Measurements from ENCODE around the gene KCNQ1OT1.

The KCNQ1OT1 gene

GRCh38 chr11:2719831-2720590 is 20.2 kb upstream of the KCNQ1OT1 start:
- DNase-seq (ENCODE audit: low read depth in 2 of 2): no peak

DNA sequence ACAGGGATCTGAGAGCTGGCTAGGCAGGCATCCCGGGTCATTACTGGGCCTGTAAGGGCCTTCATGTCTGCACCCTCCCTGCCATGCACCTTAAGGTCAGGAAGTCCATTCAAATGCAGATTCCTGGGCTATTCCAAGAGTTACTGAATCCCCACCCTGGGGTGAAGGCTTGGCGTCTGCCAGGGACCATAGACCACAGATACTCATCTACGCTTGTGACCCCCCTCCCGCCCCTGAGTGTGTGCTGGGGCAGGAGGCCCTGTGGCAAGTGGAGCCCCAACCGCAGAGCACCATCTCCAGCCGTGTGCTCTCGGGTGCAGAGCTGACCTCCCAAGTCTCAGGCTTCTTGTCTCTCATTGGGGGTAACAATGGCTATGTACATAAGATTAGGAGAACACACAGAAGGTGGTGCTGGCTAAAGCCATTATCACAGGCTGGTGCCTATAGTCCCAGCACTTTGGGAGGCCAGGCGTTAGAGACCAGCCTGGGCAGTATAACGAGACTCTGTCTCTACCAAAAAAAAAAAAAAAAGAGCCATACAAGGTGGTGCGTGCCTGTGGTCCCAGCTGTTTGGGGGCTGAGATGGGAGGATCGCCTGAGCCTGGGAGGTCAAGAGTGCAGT is 19.1 kb upstream of the KCNQ1OT1 start:
- DNase-seq (ENCODE audit: low read depth in 2 of 2): no peak

- DNase-seq (ENCODE audit: low read depth in 2 of 2): no peak
Observed at GRCh38 chr11:2717561-2718325, 17.9 kb upstream of the KCNQ1OT1 start.

- DNase-seq (ENCODE audit: low read depth in 2 of 2): no peak
Observed at GRCh38 chr11:2716376-2717095, 16.7 kb upstream of the KCNQ1OT1 start.

GRCh38 chr11:2715716-2716350 is 16.0 kb upstream of the KCNQ1OT1 start:
- no peak for DNase-seq (ENCODE audit: low read depth in 2 of 2)

- no peak for DNase-seq (ENCODE audit: low read depth in 2 of 2)
Observed at GRCh38 chr11:2714871-2715270, 15.1 kb upstream of the KCNQ1OT1 start.

DNA sequence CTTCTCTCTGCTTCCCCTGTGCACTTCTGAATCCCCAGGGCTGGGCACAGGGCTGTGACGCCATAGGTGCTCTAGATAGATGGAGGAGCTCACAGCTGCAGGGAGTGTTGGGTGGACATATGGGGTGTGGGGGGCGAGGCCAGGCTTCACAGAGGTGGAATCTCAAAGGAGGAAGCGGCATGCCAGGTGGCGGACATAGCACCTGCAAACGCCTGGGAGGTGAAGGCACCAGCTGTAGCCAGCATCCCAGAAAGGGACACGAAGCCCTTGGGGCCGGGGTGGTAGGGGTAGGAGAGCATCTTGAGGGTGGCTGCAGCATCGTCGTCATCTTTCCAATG is 14.6 kb upstream of the KCNQ1OT1 start:
- DNase-seq (ENCODE audit: low read depth in 2 of 2): no peak

DNA sequence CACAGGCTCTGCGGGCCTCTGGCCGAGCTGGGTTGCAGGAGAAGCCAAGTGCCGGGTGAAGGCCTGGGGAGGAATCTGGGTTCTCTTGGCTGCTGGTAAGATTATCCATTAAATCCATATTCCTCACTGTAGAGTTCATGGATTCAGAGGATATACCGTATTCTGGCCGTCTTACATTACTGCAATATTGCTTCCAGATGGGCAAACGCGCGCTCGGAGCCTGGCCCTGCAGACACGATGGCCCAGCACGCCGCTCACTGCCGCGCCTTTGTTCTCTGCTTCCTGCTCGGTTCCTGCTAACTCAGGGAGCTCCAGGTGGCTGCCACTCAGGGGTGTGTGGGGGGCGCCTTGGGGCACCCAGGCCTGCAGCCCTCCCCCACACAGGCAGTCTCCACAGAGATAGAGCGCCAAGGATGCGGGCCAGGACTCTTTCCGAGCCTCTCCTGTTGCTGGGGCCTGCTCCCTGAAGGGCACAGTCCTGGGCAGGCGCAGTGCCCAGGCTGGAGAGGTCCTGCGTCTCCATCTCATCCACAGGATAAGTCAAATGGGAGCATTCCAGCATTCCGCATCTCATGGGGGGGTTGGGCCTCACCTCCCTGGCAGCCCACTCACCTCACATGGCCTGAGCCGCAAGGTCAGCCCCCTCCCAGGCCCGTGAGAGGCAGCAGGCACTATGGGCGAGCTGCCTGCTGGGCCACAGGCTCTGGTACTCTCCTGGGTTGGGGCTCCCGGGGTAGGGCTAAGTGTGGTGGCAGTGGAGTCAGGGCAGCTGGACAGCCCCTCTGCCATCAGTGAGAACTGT is 14.1 kb upstream of the KCNQ1OT1 start:
- DNase-seq (ENCODE audit: low read depth in 2 of 2): no peak

- DNase-seq (ENCODE audit: low read depth in 2 of 2): no peak
Observed at GRCh38 chr11:2713094-2713493, 13.3 kb upstream of the KCNQ1OT1 start.

GRCh38 chr11:2711161-2711560 is 11.4 kb upstream of the KCNQ1OT1 start:
- no peak for DNase-seq (ENCODE audit: low read depth in 2 of 2)

GRCh38 chr11:2709429-2709828 is 9.6 kb upstream of the KCNQ1OT1 start:
- no peak for DNase-seq (ENCODE audit: low read depth in 2 of 2)

DNA sequence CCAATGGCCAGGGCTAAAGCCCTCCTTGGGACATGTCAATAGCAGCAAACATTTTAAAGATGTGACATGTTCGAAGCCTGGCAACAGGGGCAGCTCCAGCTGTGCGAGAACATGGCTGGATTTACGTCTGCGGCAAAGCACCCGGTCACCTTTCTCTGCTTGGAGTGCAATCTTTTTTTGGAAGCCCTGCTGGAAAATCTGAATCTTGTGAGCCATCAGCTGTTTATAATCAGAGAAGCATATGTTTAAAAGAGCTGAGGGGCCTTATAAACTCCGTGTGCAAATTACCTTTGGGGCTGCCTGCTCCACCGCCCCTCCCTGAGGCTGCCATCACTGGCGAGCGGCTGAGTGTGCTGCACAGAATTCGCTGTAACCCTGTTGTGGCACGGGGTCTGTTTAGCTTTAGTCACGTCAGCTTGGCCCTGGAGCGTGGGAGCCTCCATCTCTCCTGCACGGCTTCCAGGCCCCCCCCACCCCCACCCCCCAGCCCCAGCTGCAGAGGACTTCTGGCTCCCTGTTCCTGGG is 9.0 kb upstream of the KCNQ1OT1 start:
- no peak for DNase-seq (ENCODE audit: low read depth in 2 of 2)

DNA sequence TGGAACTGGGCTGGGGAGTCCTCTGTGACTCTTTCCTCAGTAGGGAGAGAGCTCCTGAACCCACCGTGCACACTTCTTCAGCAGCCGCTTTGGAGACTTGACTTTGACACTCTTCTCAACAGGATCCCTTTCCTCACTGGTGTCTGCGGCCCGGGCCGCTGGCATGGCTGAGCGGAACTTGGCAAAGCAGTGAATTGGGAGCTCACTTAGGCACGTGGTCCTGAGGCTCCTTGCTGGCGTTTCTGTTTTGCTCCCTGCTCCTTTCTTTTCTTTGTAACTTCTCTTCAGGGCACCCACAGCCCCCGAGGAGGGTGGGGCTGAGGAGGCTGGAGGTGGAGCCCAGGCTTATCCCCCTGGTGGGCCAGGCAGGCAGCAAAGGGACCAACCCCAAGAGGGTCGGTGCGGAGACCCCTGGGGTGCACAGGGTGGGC is 8.4 kb upstream of the KCNQ1OT1 start:
- no peak for DNase-seq (ENCODE audit: low read depth in 2 of 2)

DNA sequence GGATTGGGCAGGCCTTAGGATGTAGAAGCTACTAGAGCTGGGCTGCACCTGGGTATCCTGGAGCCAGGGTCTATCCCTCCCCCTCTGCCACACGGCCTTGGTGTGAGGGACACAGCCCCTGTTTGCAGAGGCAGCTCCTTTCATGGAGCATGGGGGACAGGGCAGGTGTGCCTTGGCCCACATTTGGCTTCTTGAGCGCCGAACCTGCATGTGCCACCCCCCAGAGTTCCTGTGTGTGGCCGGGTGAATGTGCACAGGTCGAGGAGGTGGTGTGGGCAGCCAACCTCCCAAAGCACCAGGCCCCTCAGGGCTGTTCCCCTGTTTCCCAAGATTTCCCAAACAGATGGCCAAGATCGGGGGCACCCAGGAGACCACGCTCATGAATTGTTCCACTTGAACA is 7.9 kb upstream of the KCNQ1OT1 start:
- DNase-seq (ENCODE audit: low read depth in 2 of 2): no peak

DNA sequence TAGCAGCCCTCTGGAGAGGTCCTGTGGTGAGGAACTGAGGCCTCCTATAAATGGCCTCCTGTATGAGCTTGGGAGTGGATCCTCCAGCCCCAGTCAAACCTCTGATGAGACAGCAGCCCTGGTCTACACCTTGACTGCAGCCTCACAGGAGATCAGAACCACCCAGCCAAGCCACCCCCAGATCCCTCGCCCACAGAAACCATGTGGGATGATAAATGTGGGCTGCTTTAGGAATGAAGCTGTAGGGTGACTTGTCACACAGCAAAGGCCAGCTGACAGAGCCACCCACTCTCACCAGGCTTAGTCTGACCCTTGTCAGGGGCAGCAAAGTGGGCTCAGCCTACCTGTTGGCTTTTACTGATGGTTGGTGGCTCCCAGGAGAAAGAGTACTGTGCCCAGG is 6.5 kb upstream of the KCNQ1OT1 start:
- DNase-seq (ENCODE audit: low read depth in 2 of 2): no peak

- no peak for DNase-seq (ENCODE audit: low read depth in 2 of 2)
Observed at GRCh38 chr11:2704896-2705606, 5.3 kb upstream of the KCNQ1OT1 start.

DNA sequence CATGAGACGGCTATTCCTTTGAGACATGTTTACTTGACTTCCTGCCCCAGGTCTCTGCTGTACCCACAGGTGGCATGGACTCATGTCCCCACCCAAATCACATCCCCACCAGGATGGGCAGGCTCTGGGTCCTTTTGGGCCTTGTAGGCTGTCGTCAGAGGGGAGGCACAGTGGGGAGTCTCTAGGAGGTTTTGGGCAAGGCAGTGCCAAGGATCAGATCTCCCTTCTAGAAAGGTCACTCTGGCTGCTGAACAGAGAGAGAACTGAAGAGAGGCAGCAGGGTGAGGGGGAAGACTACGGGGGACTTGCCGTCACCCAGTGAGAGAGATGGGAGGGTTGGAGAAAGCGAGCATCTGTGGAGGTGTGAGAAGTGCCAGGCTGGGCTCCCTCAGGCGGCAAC is 4.6 kb upstream of the KCNQ1OT1 start:
- DNase-seq (ENCODE audit: low read depth in 2 of 2): no peak

DNA sequence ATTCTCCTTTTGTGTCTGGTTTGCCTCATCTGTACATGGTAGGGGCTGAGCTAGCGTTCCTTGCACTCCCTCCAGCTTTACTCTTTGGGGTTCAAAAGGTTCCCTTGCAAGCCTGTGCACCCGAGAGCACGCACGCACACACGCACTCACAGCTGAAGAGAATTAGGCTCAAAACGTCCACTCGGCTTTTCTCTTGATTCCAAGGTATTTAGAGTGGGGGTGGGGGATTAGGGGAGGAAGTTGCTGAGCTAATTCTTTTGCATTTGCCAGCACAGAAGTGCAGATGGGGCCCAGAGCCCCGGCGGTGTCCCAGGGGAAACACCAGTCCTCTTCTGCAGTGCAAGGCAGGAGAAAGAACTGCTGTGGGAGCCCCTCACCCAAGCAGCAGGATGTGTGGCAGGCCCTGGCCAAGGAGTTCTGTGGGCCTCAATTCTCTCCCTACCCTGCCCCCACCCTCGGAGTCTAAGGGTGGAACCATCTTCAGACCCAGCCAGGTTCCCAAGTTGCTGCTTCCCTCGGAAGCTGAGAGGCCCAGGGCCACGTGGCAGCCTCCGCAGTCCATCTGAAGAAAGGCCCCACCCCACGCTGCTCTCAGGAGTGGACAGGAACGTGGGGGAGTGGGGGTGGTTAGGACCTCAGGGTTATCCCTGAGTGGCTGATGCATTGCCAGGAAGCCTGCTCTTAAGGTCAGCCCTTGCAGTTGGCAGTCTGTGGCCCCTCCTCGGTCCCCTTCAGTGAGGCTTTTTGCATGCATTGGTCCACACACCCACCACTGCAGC is 3.8 kb upstream of the KCNQ1OT1 start:
- no peak for DNase-seq (ENCODE audit: low read depth in 2 of 2)

GRCh38 chr11:2702771-2703362 is 3.1 kb upstream of the KCNQ1OT1 start:
- DNase-seq (ENCODE audit: low read depth in 2 of 2): no peak

Data from stimulated activated CD4-positive, alpha-beta T cell treated with anti-CD3 and anti-CD28 coated beads, Interleukin-4, amount 100 ng/mL, for 48 hours (primary cell).